H1 (cell line): Measurements from ENCODE around the gene TFR2. TPM values are rescaled to one million over a fixed set of nuclear protein-coding genes. Genes with fewer than 3 reads are reported as not detected.

Source experiments
- CBX8 ChIP-seq: fragments of 300-800, 300-1000 bp; sonication (generic); IDR thresholded peaks from 2 replicates; pipeline ENCODE4 v1.7.1; 2016; ENCODE audit warnings: low read depth, low read length, borderline replicate concordance
- CHD2 ChIP-seq: IDR thresholded peaks from 2 replicates; pipeline ENCODE4 v1.6.1; 2012; ENCODE audit warnings: low read length, improper control_type of control experiment
- CREB1 ChIP-seq: IDR thresholded peaks from 2 replicates; pipeline ENCODE4 v1.6.1; 2012; ENCODE audit warnings: inconsistent platforms
- HDAC2 ChIP-seq, 2 experiments: fragments of 300-600 bp in 1 of 2; sonication (generic) in 1 of 2; IDR thresholded peaks; 2 replicates each; pipeline ENCODE4 v1.6.1; 2011 to 2012; ENCODE audit warnings: low read depth in 2 of 2, low read length in 2 of 2, mild to moderate bottlenecking in 2 of 2, moderate library complexity in 2 of 2, borderline replicate concordance in 1 of 2, inconsistent platforms in 1 of 2
- HDAC6 ChIP-seq: IDR thresholded peaks from one replicate; pipeline ENCODE4 v1.7.1; 2012; ENCODE audit warnings: low read depth, mild to moderate bottlenecking, inconsistent platforms, low read length, moderate library complexity
- JUN ChIP-seq: IDR thresholded peaks from 2 replicates; pipeline ENCODE4 v1.6.1; 2011; ENCODE audit warnings: low read depth, mild to moderate bottlenecking, improper control_type of control experiment, low read length
- KDM5A ChIP-seq: fragments of 200-600 bp; IDR thresholded peaks from 2 replicates; pipeline ENCODE4 v1.7.1; 2012; ENCODE audit warnings: mild to moderate bottlenecking, low read length, inconsistent platforms, mixed read lengths
- MAFK ChIP-seq: IDR thresholded peaks from 2 replicates; pipeline ENCODE4 v1.6.1; 2012; ENCODE audit warnings: low read depth, mild to moderate bottlenecking, improper control_type of control experiment, low read length
- PHF8 ChIP-seq: fragments of 200-600 bp; sonication (generic); conservative IDR thresholded peaks from 2 replicates; pipeline ENCODE4 v1.7.1; 2012; ENCODE audit warnings: low read depth, mild to moderate bottlenecking, inconsistent platforms, low read length, moderate library complexity
- POLR2A ChIP-seq, 2 experiments: IDR thresholded peaks; 1 replicate in 1 of 2; 2 replicates in 1 of 2; pipeline ENCODE4 v1.6.1; 2011; ENCODE audit warnings: low read depth in 2 of 2, low read length in 2 of 2, mild to moderate bottlenecking in 2 of 2; ENCODE audit errors: control extremely low read depth in 1 of 2
- POLR2AphosphoS5 ChIP-seq: IDR thresholded peaks from 2 replicates; pipeline ENCODE4 v1.6.1; 2011; ENCODE audit warnings: low read depth, low read length
- RBBP5 ChIP-seq: IDR thresholded peaks from 2 replicates; pipeline ENCODE4 v1.7.1; 2012; ENCODE audit warnings: low read depth, mild to moderate bottlenecking, inconsistent platforms, low read length, moderate library complexity, borderline replicate concordance
- RXRA ChIP-seq: IDR thresholded peaks from 2 replicates; pipeline ENCODE4 v1.6.1; 2011; ENCODE audit warnings: low read depth, mild to moderate bottlenecking, low read length, moderate library complexity; ENCODE audit not compliant: insufficient read depth
- SAP30 ChIP-seq: fragments of 300-600 bp; sonication (generic); IDR thresholded peaks from 2 replicates; pipeline ENCODE4 v1.7.1; 2012; ENCODE audit warnings: low read length, moderate library complexity, mild to moderate bottlenecking, inconsistent platforms; ENCODE audit not compliant: insufficient read depth, insufficient replicate concordance
- SIN3A ChIP-seq, 2 experiments: IDR thresholded peaks in 1 of 2; conservative IDR thresholded peaks in 1 of 2; 2 replicates each; pipeline ENCODE4 v1.6.1; 2011 to 2012; ENCODE audit warnings: low read length in 2 of 2, improper control_type of control experiment in 1 of 2, low read depth in 1 of 2, mild to moderate bottlenecking in 1 of 2
- SP1 ChIP-seq: IDR thresholded peaks from 2 replicates; pipeline ENCODE4 v1.6.1; 2011; ENCODE audit warnings: low read depth, low read length
- SRF ChIP-seq: IDR thresholded peaks from 2 replicates; pipeline ENCODE4 v1.6.1; 2011; ENCODE audit warnings: mild to moderate bottlenecking, low read depth, low read length, moderate library complexity
- SUZ12 ChIP-seq: fragments of 200-600 bp; sonication (generic); IDR thresholded peaks from 2 replicates; pipeline ENCODE4 v1.6.1; 2012; ENCODE audit warnings: mild to moderate bottlenecking, inconsistent platforms, low read length, moderate library complexity, mixed read lengths
- TAF1 ChIP-seq: IDR thresholded peaks from 2 replicates; pipeline ENCODE4 v1.6.1; 2011; ENCODE audit warnings: mild to moderate bottlenecking, low read depth, low read length
- TEAD4 ChIP-seq: IDR thresholded peaks from 2 replicates; pipeline ENCODE4 v1.6.1; 2012; ENCODE audit warnings: low read depth, low read length, inconsistent platforms, mixed read lengths
- polyA plus RNA-seq, 7 experiments: library from polyadenylated mRNA; depleted of rRNA in 3 of 7; stranded (reverse) in 5 of 7; unstranded in 2 of 7; fragments of >200 nt in 5 of 7; fragments of 200-250 nt in 2 of 7; gene quantifications; 1 replicate in 5 of 7; 2 replicates in 1 of 7; 4 replicates in 1 of 7; pipeline versions ENCODE4 v1.2.1 to v1.2.3, GENCODE V29; 2011 to 2013; ENCODE audit warnings: missing spikeins in 2 of 7, mixed read lengths in 2 of 7
- total RNA-seq: library from RNA; stranded (reverse); fragmentation: NEBNext Ultra II Directional; extraction: Animal tissue kit (Norgen Biotek cat#: 25700); gene quantifications from 2 replicates; pipeline ENCODE4 v1.2.1, GENCODE V29; 2021
- TF ChIP-seq, protein P1 (sequence below): IDR thresholded peaks from 2 replicates; pipeline ENCODE4 v1.6.1; 2012; ENCODE audit warnings: inconsistent platforms
- TF ChIP-seq, protein P2 (sequence below): IDR thresholded peaks from 2 replicates; pipeline ENCODE4 v1.6.1; 2011; ENCODE audit warnings: low read depth, mild to moderate bottlenecking, low read length; ENCODE audit not compliant: insufficient read depth

TFR2 gene
- total and polyA plus RNA-seq, 2 of the 8 experiments (the other 6 are each of a cell fraction or from before 2014, with no cell fraction given), result 4.6 to 5.7 TPM

DNA sequence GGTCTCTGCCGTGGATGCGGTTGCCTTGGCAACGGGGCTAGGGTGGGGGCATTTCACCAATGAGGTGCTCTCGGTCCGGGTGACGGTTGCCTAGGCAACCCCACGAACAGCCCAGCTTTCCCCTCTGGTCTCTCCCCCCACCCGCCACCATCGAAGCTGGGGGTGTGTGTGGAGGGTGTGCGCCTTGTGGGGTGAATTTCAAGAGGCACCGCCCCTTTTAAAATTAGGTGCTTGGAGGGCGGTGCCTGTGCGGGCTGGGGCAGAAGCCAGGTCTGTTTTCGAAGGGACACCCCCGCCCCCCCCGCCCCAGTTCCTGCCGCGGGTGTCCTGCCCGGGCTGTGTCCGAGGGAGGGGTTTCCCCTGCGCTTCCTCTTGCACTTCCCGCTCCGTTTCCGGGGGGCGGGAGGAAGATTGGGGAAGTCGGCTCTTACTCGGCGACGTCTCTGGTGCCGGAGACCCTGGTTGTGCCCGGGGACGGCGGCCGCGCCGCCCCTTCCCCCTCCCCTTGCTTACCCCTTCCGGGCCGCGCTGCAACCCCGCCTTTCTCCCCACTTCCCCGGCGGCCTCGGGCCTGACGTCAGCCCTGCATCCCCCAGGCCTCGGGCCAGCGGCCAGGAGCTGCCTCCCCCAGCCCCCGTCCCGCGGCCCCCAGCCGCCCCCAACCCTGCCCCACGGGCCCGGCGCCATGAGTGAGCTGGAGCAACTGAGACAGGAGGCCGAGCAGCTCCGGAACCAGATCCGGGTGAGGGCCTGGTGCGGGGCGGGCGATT lies 34.4 kb upstream of the TFR2 start (continued):
- TF ChIP-seq HDAC2 (IDR thresholded peaks at IDR 0.05; ENCODE audit: borderline replicate concordance in 1 of 2, low read depth in 2 of 2, low read length in 2 of 2), result no peak
- no peak for TF ChIP-seq POLR2A (IDR thresholded peaks at IDR 0.05; ENCODE audit: control extremely low read depth in 1 of 2, low read depth in 2 of 2, low read length in 2 of 2)
- no peak for TF ChIP-seq SRF
- peak in 1 of 2 experiments; percentile 35; a peak in 1 of 4 replicates for TF ChIP-seq SIN3A (conservative IDR thresholded peaks at IDR 0.05 in 1 of 2, IDR thresholded peaks at IDR 0.05 in 1 of 2; ENCODE audit: low read depth in 1 of 2, low read length in 2 of 2)
- no peak for TF ChIP-seq HDAC6
- no peak for TF ChIP-seq TEAD4
- TF ChIP-seq RXRA, result no peak
- no peak for TF ChIP-seq MAFK
- no peak for TF ChIP-seq SP1
- 0 out of 2 replicates have a peak, but pooled peaks have one; percentile 27 for TF ChIP-seq TAF1
- TF ChIP-seq CBX8, result no peak
- no peak for TF ChIP-seq KDM5A
- peak; percentile 71 for TF ChIP-seq CREB1
- TF ChIP-seq, protein P1, sequence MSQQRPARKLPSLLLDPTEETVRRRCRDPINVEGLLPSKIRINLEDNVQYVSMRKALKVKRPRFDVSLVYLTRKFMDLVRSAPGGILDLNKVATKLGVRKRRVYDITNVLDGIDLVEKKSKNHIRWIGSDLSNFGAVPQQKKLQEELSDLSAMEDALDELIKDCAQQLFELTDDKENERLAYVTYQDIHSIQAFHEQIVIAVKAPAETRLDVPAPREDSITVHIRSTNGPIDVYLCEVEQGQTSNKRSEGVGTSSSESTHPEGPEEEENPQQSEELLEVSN, result no peak
- TF ChIP-seq SUZ12, result no peak
- TF ChIP-seq CHD2, result no peak
- no peak for TF ChIP-seq JUN
- TF ChIP-seq PHF8, result no peak
- no peak for TF ChIP-seq RBBP5
- no peak for TF ChIP-seq POLR2AphosphoS5
- TF ChIP-seq SAP30, result no peak
- TF ChIP-seq, protein P2, sequence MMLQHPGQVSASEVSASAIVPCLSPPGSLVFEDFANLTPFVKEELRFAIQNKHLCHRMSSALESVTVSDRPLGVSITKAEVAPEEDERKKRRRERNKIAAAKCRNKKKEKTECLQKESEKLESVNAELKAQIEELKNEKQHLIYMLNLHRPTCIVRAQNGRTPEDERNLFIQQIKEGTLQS, result no peak
